Measurements from ENCODE around the gene FSTL4.

DNA sequence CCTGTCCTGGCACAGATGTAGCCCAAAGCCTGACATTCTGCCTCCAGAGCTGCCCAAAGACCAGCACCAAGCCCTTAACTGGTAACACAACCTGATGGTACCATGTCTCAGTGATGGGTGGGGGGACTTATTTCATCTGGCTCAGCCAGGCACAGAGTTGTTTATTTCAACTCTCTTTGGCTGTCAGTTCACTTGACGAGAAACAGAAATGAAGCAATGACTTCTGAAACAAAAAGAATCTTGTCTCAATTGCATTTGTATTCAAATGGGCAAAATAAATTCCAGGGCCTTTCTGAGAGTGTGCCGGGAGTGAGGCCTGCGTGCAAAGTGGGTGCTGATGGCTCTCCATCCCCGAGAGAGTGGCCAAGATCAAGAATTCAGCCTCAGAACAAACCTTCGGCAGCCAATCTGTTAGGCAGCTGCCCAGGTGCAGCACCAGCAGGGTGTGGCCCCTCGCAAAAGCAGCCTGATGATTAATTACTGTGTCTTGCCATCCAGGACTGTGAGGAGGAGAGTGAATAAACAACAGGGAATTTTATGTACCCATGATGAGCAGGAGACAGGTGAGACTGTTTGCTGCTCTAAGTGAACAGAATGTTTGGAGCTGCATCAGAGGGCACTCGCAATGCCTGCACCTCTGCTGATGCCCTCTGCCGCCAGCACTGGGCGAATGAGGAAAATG lies 322.5 kb downstream of the FSTL4 start:
- TF ChIP-seq, protein P1, sequence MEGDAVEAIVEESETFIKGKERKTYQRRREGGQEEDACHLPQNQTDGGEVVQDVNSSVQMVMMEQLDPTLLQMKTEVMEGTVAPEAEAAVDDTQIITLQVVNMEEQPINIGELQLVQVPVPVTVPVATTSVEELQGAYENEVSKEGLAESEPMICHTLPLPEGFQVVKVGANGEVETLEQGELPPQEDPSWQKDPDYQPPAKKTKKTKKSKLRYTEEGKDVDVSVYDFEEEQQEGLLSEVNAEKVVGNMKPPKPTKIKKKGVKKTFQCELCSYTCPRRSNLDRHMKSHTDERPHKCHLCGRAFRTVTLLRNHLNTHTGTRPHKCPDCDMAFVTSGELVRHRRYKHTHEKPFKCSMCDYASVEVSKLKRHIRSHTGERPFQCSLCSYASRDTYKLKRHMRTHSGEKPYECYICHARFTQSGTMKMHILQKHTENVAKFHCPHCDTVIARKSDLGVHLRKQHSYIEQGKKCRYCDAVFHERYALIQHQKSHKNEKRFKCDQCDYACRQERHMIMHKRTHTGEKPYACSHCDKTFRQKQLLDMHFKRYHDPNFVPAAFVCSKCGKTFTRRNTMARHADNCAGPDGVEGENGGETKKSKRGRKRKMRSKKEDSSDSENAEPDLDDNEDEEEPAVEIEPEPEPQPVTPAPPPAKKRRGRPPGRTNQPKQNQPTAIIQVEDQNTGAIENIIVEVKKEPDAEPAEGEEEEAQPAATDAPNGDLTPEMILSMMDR (IDR thresholded peaks at IDR 0.05; ENCODE audit: low read length) = no peak
- no peak for TF ChIP-seq EZH2 (optimal IDR thresholded peaks at IDR 0.05; ENCODE audit: low read depth, low read length)
